ENCODE data around the gene C2orf81.

DNA sequence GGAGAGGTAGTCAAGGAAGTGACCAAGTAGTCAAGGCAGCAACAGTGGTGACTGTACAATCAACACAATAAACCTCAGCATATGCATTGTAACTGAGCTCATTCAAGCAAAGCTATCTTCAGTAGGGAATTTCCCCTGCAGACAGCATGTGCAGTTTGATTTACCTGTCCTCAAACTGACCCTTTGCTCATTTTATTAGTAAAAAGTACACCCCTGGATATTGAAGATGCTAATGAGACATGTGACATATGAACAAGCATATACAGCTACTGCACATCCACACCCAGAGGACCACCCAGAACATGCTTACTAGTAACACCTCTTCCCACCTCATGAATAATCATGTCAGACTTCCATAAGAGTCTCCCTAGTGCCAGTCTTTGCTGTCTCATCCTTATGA is 15.4 kb downstream of the C2orf81 start:
- TF ChIP-seq, protein P1, sequence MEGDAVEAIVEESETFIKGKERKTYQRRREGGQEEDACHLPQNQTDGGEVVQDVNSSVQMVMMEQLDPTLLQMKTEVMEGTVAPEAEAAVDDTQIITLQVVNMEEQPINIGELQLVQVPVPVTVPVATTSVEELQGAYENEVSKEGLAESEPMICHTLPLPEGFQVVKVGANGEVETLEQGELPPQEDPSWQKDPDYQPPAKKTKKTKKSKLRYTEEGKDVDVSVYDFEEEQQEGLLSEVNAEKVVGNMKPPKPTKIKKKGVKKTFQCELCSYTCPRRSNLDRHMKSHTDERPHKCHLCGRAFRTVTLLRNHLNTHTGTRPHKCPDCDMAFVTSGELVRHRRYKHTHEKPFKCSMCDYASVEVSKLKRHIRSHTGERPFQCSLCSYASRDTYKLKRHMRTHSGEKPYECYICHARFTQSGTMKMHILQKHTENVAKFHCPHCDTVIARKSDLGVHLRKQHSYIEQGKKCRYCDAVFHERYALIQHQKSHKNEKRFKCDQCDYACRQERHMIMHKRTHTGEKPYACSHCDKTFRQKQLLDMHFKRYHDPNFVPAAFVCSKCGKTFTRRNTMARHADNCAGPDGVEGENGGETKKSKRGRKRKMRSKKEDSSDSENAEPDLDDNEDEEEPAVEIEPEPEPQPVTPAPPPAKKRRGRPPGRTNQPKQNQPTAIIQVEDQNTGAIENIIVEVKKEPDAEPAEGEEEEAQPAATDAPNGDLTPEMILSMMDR (conservative IDR thresholded peaks at IDR 0.05): no peak
- TF ChIP-seq ZFX (IDR thresholded peaks at IDR 0.05): no peak

All from C4-2B (cell line).